Erythroblast (primary cell): ENCODE results near the gene RERE.

Experiments
- GATA1 ChIP-seq: IDR thresholded peaks from 2 replicates; pipeline ENCODE4 v1.6.1; 2011; ENCODE audit warnings: low read depth, mild to moderate bottlenecking, control low read depth, low read length, moderate library complexity
- POLR2A ChIP-seq: IDR thresholded peaks from 2 replicates; pipeline ENCODE4 v1.6.1; 2011; ENCODE audit warnings: mild to moderate bottlenecking, low read length

DNA sequence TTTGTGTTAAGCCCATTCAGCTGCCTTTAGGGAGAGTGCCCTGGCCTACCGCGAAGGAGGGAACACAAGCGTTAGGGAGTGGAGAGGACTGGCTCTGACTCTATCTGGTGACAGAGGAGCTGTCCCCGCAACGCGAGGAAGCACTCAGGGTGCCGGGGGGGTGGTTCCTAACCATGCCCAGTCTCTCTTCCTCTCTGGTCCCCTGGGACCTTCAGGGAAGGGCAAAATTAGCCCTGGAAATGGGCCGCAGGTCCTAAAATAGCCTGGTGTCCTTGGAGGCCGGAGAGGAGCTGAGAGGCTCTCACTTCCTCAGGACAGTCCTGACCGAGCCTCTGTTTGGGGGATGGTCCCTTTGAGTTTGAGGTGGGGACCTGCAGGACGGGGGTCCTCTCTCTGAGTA lies 493.7 kb downstream of the RERE start:
- TF ChIP-seq POLR2A (no peak), GATA1 (no peak)
